ENCODE measurements around the gene ACSL5. TPM values are rescaled to one million over a fixed set of nuclear protein-coding genes. Genes with fewer than 3 reads are reported as not detected.

ACSL5 gene
- total and polyA plus RNA-seq, 10 of the 15 experiments (the other 5 are each of a cell fraction or from before 2014, with no cell fraction given) = 22.3 to 57.0 (median 46.4) TPM

DNA sequence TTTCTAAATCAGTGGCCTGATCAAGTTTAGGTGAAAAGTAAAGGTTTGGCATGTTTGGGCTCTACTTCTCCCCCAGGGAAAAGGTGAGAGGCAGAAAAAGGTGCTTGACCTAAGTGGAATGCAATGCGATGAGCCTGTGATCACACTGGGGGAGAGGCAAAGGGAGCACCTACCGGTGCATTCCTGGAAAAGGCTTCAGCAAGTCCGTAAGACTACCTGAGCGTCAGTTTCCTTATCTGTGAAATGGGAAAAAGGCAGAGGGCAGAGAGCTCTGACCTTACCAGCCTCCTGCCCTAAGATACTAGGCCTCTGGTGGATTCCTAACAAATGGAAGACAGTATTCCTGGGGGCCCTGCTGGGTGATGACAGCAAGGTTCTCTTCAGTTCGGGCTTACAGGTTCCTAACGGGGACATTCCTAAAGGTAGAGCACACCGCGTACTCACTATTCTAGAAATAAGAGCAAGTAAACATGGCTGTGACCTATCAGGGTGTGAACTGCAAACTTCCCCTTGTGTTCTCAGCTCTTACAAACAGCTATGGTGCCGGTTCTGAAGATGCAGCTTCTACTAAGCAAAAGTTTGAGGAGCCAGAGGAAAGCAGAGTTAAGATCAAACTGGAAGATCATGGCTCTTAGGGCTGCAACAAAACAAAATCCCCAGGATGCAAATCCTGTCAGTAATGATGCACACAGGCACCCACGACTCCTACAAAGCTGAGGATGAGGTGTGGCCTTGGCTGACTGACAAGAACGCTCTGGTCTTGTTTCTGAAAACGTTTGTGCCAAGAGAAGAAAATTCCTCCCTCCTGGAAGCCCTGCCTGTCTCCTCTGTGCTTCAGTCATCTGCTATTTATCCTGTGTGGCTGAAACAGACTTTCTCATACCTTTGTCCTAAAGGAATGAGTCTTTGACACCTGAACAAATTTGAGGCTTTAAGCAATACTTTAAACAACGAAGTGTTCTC, 13.3 kb upstream of the ACSL5 start:
- Histone ChIP-seq H4K20me1 (ENCODE audit: control insufficient read depth, insufficient read depth) (no peaks in the 10 kb centered on the region), H3K27ac (ENCODE audit: control insufficient read depth, insufficient read depth) (no peak overlapping the region), H3K36me3 (ENCODE audit: control insufficient read depth in 2 of 2, insufficient read depth in 2 of 2, low read length in 1 of 2) (no peaks in the 10 kb centered on the region), H3K79me2 (ENCODE audit: control insufficient read depth, insufficient read depth, low read length) (no peaks in the 10 kb centered on the region), H3K27me3 (replicated peaks in 1 of 2; ENCODE audit: control insufficient read depth in 2 of 2, insufficient read depth in 2 of 2, low read length in 1 of 2) (no peaks in the 10 kb centered on the region), H3K9ac (ENCODE audit: control insufficient read depth, insufficient read depth, low read length) (no peak overlapping the region), H3K4me1 (ENCODE audit: control insufficient read depth, insufficient read depth, low read length) (no peaks in the 10 kb centered on the region), H3K4me2 (ENCODE audit: control insufficient read depth, insufficient read depth) (no peak overlapping the region), H3K9me3 (replicated peaks; ENCODE audit: control insufficient read depth, insufficient read depth, low read length) (no peaks in the 10 kb centered on the region), H3K4me3 (no peak overlapping the region), H2AFZ (ENCODE audit: control insufficient read depth, low read depth, low read length) (no peak overlapping the region)
- BruUV-seq (replicated peaks) = no TSS peak
- CTCF ChIA-PET = interaction anchor here (0.7 kb wide), 1 partner anchor 1941 kb away, joined by 3 read pairs; no protein-coding TSS in a partner anchor
- FAIRE-seq (no peak), DNase-seq (ENCODE audit: low read depth, low spot score) (no peak), ATAC-seq (no peak)
- intact Hi-C loops (cut with micrococcal nuclease; ENCODE audit: unreplicated experiment) = no loop called here
- in situ Hi-C loops (cut with MboI) = no loop called here
- TF ChIP-seq FOXK2 (IDR thresholded peaks at IDR 0.05) (no peak), RELA (IDR thresholded peaks at IDR 0.05; ENCODE audit: borderline replicate concordance, partially characterized antibody) (no peak), NBN (IDR thresholded peaks at IDR 0.05) (no peak), CREB1 (IDR thresholded peaks at IDR 0.05; ENCODE audit: low read depth) (no peak), RUNX3 (IDR thresholded peaks at IDR 0.05; ENCODE audit: low read length) (no peak), HDGF (IDR thresholded peaks at IDR 0.05) (no peak), YY1 (IDR thresholded peaks at IDR 0.05; ENCODE audit: low read depth, low read length) (no peak), YBX1 (IDR thresholded peaks at IDR 0.05) (no peak), POLR2AphosphoS2 (IDR thresholded peaks at IDR 0.05; ENCODE audit: low read depth, low read length) (no peak), JUND (IDR thresholded peaks at IDR 0.05; ENCODE audit: low read depth, low read length) (no peak), NRF1 (conservative IDR thresholded peaks at IDR 0.05; ENCODE audit: low read depth, low read length) (no peak), EED (IDR thresholded peaks at IDR 0.05; ENCODE audit: low read depth) (no peak), TAF1 (IDR thresholded peaks at IDR 0.05; ENCODE audit: borderline replicate concordance, low read depth, low read length) (no peak), MEF2A (IDR thresholded peaks at IDR 0.05; ENCODE audit: insufficient read depth, low read depth, low read length) (no peak), SMAD5 (IDR thresholded peaks at IDR 0.05; ENCODE audit: low read depth) (no peak), MTA2 (IDR thresholded peaks at IDR 0.05; ENCODE audit: low read depth) (no peak)
- TF ChIP-seq, protein P1, sequence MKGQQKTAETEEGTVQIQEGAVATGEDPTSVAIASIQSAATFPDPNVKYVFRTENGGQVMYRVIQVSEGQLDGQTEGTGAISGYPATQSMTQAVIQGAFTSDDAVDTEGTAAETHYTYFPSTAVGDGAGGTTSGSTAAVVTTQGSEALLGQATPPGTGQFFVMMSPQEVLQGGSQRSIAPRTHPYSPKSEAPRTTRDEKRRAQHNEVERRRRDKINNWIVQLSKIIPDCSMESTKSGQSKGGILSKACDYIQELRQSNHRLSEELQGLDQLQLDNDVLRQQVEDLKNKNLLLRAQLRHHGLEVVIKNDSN (IDR thresholded peaks at IDR 0.05; ENCODE audit: borderline replicate concordance, extremely low read length, insufficient read depth, low read depth, low read length) = no peak
- TF ChIP-seq, protein P2, sequence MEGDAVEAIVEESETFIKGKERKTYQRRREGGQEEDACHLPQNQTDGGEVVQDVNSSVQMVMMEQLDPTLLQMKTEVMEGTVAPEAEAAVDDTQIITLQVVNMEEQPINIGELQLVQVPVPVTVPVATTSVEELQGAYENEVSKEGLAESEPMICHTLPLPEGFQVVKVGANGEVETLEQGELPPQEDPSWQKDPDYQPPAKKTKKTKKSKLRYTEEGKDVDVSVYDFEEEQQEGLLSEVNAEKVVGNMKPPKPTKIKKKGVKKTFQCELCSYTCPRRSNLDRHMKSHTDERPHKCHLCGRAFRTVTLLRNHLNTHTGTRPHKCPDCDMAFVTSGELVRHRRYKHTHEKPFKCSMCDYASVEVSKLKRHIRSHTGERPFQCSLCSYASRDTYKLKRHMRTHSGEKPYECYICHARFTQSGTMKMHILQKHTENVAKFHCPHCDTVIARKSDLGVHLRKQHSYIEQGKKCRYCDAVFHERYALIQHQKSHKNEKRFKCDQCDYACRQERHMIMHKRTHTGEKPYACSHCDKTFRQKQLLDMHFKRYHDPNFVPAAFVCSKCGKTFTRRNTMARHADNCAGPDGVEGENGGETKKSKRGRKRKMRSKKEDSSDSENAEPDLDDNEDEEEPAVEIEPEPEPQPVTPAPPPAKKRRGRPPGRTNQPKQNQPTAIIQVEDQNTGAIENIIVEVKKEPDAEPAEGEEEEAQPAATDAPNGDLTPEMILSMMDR (IDR thresholded peaks at IDR 0.05 in 2 of 3, conservative IDR thresholded peaks at IDR 0.05 in 1 of 3; ENCODE audit: control insufficient read depth in 2 of 3, extremely low read depth in 1 of 3, insufficient read depth in 1 of 3, low read depth in 3 of 3, low read length in 3 of 3) = no peak
- SMC1A ChIA-PET (ENCODE audit: uncharacterized antibody, unreplicated experiment) = interaction anchor here (1.5 kb wide), 1 partner anchor 9 kb away, joined by 9 read pairs; no protein-coding TSS in a partner anchor
- WGBS (ENCODE audit: insufficient coverage, insufficient replicate concordance, low lambda C conversion rate, missing lambda C conversion rate) = 53% methylated on average over 13 of the region's 13 CpGs
- POLR2A ChIA-PET = no interaction called here
- RAD21 ChIA-PET (ENCODE audit: unreplicated experiment) = no interaction called here

Data from GM12878 (cell line).